ENCODE data around the gene RYR2.

Gene RYR2

DNA sequence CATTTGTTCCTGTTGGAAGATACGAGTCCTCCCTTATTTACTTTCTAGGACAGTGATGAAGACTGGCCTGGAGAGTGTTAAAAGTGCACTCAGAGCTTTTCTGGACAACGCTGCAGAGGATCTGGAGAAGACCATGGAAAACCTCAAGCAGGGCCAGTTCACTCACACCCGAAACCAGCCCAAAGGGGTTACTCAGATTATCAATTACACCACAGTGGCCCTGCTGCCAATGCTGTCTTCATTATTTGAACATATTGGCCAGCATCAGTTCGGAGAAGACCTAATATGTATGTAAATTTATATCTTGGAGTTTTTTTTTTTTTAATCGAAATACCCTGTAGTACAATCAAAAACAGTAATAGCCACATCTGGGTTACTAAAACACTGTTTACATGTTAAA is 658.2 kb downstream of the RYR2 start:
- DNase-seq (ENCODE audit: low read depth), result no peak
- TF ChIP-seq CTCF (IDR thresholded peaks at IDR 0.05; ENCODE audit: control insufficient read depth, extremely low read depth, insufficient read depth), result no peak
- H3K4me3 ChIP-seq (ENCODE audit: low read depth, low read length), result no peak overlapping the region

DNA sequence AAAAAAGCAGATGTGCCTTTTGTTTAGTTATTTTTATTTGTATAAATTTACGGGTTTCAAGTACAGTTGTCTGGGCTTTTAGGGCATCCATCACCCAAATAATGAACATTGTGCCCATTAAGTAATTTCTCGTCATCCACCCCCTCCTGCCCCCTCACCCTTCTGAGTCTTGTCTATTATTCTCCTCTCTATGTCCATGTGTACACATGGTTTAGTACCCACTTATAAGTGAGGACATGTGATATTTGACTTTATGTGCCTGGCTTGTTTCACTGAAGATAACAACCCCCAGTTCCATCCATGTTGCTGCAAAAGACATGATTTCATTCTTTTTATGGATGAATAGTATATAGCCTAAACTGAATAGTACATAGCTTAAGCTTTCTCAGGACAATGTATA is 659.5 kb downstream of the RYR2 start:
- TF ChIP-seq CTCF (IDR thresholded peaks at IDR 0.05; ENCODE audit: control insufficient read depth, extremely low read depth, insufficient read depth), result no peak
- DNase-seq (ENCODE audit: low read depth), result no peak
- no peak overlapping the region for H3K4me3 ChIP-seq (ENCODE audit: low read depth, low read length)

DNA sequence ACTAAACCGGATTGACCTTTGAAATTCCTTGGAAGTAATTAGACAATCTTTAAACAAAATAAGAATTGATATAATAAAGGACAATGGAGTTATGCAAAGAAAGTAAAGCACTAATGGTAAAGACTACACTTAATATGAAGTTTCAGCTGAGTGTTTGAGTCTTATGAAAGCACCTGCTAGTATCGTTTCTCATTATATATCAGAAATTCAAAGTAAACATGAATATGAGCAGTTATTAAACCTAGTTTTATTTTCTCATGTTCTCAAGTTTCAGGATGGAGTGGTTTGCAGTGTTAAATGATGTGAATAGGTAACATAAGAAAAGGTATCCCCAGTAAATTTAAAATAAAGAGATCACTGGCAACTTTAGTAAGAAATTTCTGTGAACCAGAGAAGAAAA is 660.2 kb downstream of the RYR2 start:
- no peak for TF ChIP-seq CTCF (IDR thresholded peaks at IDR 0.05; ENCODE audit: control insufficient read depth, extremely low read depth, insufficient read depth)
- H3K4me3 ChIP-seq (ENCODE audit: low read depth, low read length), result no peak overlapping the region
- no peak for DNase-seq (ENCODE audit: low read depth)

- H3K4me3 ChIP-seq (ENCODE audit: low read depth, low read length), result no peak overlapping the region
- no peak for TF ChIP-seq CTCF (IDR thresholded peaks at IDR 0.05; ENCODE audit: control insufficient read depth, extremely low read depth, insufficient read depth)
- DNase-seq (ENCODE audit: low read depth), result no peak
Observed at GRCh38 chr1:237705462-237705861, 663.5 kb downstream of the RYR2 start.

GRCh38 chr1:237709355-237709754 is 667.4 kb downstream of the RYR2 start:
- no peak for DNase-seq (ENCODE audit: low read depth)
- TF ChIP-seq CTCF (IDR thresholded peaks at IDR 0.05; ENCODE audit: control insufficient read depth, extremely low read depth, insufficient read depth), result no peak
- H3K4me3 ChIP-seq (ENCODE audit: low read depth, low read length), result no peak overlapping the region

- no peak for DNase-seq (ENCODE audit: low read depth)
- no peak for TF ChIP-seq CTCF (IDR thresholded peaks at IDR 0.05; ENCODE audit: control insufficient read depth, extremely low read depth, insufficient read depth)
- no peak overlapping the region for H3K4me3 ChIP-seq (ENCODE audit: low read depth, low read length)
Observed at GRCh38 chr1:237711281-237711680, 669.3 kb downstream of the RYR2 start.

DNA sequence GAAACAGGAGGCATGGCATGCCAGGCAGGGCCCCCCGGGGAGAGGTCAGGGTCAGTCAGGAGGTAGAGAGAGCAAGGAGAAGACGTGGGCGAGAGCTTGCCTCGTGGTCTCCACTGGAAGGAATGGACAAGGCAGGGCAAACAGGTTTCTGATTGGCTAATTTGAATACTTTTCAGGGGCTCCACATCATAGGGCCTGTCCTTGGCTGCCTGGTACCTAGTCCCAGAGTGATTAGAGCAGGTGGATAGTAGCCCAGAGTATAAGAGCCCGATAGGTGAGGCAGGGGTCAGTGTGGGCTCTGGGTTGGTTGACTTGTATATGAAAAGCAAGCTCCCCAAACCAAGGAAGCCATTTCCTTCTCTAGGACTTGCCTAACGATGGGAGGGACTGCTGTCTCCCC is 670.1 kb downstream of the RYR2 start:
- no peak for TF ChIP-seq CTCF (IDR thresholded peaks at IDR 0.05; ENCODE audit: control insufficient read depth, extremely low read depth, insufficient read depth)
- no peak for DNase-seq (ENCODE audit: low read depth)
- H3K4me3 ChIP-seq (ENCODE audit: low read depth, low read length), result no peak overlapping the region
